Bronchial epithelial cell (primary cell): ENCODE measurements around the gene DYNC2H1. TPM values are rescaled to one million over a fixed set of nuclear protein-coding genes. Genes with fewer than 3 reads are reported as not detected.

Experiments used
- DNase-seq: peaks from one replicate; pipeline ENCODE4 v3.0.0-alpha.2; 2010; ENCODE audit warnings: low read depth
- FAIRE-seq: peaks from 2 replicates; lab custom pipeline; 2011; peaks lifted over from hg19 to GRCh38; lab: Jason Lieb, UNC
- H3K27me3 ChIP-seq: 2 replicates; pipeline ENCODE4 v1.5.1; 2011; ENCODE audit warnings: low read length; ENCODE audit not compliant: control insufficient read depth, insufficient read depth
- H3K36me3 ChIP-seq: 2 replicates; pipeline ENCODE4 v1.5.1; 2011; ENCODE audit warnings: low read length; ENCODE audit not compliant: control insufficient read depth, insufficient read depth
- H3K4me3 ChIP-seq: 2 replicates; pipeline ENCODE4 v1.5.1; 2011; ENCODE audit warnings: mild to moderate bottlenecking, low read depth, low read length, control low read depth
- CTCF ChIP-seq: IDR thresholded peaks from 2 replicates; pipeline ENCODE4 v1.5.1; 2011; ENCODE audit warnings: mild to moderate bottlenecking, moderate library complexity, low read length, control low read depth, inconsistent platforms; ENCODE audit not compliant: insufficient read depth, severe bottlenecking
- total RNA-seq: library from RNA; depleted of rRNA; stranded (reverse); fragments of >200 nt; gene quantifications from 2 replicates; pipeline ENCODE4 v1.2.1, GENCODE V29; 2014

The DYNC2H1 gene
- total RNA-seq, 1 donor from 2014 or later, result 11.6 TPM

DNA sequence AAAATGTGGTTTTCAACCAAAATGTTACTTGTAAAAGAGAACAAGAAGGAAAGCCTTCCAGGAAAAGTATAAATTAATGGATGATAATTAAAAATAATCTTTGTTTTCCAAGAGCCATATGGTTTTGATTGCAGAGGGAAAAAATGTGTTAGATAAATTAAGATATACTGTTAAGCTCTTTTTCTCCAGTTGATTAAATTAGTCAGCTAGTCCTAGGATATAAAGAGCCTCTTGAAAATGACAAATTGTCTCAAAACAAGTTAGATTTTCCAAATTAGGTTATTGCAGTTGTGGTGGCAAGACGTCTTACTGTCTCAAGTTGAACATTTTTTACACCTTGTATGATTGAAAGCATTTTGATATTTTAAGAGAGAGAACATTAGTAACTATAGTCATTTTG is 110.9 kb downstream of the DYNC2H1 start:
- DNase-seq, result no peak
- no peaks in the 10 kb centered on the region for H3K27me3 ChIP-seq
- FAIRE-seq, result no peak
- no peaks in the 10 kb centered on the region for H3K36me3 ChIP-seq
- no peak overlapping the region for H3K4me3 ChIP-seq
- no peak for TF ChIP-seq CTCF

- no peak for DNase-seq
- no peaks in the 10 kb centered on the region for H3K27me3 ChIP-seq
- H3K36me3 ChIP-seq, result no peaks in the 10 kb centered on the region
- H3K4me3 ChIP-seq, result no peak overlapping the region
- TF ChIP-seq CTCF, result no peak
- FAIRE-seq, result no peak
These were observed 113.6 kb downstream of the DYNC2H1 start for GRCh38 chr11:103222806-103223205.

DNA sequence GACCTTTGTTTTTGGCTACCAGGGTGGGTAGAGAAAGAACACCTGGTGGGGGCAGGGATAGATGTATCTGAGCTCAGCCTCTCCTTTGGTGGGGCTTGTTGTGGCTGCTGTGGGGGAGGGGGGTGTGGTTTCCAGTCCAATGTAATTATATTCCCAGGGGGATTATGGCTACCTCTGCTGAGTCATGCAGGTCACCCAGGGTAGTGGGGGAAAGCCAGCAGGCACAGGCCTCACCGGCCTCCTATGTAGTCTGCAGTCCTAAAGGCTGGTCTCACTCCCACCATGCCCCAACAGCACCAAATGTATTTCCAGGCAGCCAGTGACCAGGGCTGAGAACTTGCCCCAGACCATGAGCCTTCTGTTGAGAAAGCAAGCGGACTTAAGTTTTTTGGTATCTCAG is 119.6 kb downstream of the DYNC2H1 start:
- DNase-seq (no peak), FAIRE-seq (no peak)
- H3K36me3 ChIP-seq, result no peaks in the 10 kb centered on the region
- TF ChIP-seq CTCF, result no peak
- no peak overlapping the region for H3K4me3 ChIP-seq
- no peaks in the 10 kb centered on the region for H3K27me3 ChIP-seq

DNA sequence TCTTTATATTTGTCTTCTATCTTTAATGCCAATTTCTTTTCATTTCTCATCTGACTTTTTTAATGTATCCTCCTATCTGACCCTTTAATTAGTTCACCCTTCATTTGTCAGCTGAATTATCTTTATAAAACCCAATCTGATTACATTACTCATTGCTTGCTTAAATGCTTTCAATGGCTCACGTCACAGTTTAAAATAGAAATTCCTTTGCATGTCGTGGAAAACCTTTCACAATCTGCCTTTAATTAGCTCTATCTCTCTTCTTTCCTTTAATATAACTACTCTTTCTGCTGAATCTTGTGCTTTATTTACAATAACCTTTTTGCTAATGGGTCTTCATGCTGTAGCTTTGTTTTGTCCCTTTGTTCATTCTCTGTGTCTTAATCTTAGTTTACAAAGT is 125.7 kb downstream of the DYNC2H1 start:
- DNase-seq (no peak), FAIRE-seq (no peak)
- no peak for TF ChIP-seq CTCF
- H3K27me3 ChIP-seq, result no peaks in the 10 kb centered on the region
- no peak overlapping the region for H3K4me3 ChIP-seq
- no peaks in the 10 kb centered on the region for H3K36me3 ChIP-seq

DNA sequence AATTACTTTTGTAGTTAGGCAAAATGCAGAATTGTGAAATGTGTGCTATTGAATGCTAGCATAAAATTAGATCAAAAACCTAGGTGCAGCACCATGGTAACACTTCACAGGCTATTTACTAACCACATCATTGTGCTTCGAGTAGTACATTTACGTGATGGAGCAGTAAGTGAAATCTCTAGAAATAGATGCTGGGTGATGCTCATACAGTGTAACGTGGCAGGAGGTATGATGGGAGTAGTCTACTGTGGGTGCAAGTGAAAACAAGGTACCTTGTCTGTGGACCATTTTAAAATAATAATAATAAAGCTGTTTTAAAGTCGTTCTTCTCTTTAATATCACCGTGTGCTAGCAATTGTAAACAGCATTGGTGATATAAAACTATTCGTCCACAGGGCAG is 132.3 kb downstream of the DYNC2H1 start:
- H3K27me3 ChIP-seq, result no peaks in the 10 kb centered on the region
- no peak for DNase-seq
- no peak for TF ChIP-seq CTCF
- H3K4me3 ChIP-seq, result no peak overlapping the region
- no peaks in the 10 kb centered on the region for H3K36me3 ChIP-seq
- FAIRE-seq, result no peak

DNA sequence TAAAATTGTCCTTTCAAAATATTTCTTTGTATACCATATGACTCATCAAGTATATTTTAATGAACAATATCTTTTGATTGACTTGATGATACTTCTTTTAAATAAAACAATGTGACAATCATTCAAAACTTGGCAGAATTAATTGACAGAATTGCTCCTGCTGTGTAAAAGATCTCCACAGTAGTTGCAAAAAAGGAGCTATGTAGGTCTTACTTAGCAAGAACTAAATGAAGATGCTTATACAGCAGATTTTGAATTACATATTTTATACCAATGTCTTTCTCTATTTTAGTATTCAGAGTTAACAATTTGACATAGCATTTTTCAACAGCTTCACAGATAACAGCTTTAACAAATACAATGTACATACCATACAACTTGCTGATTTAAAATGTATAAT is 144.9 kb downstream of the DYNC2H1 start:
- no peak for FAIRE-seq
- no peak for DNase-seq
- Histone ChIP-seq H3K4me3 (no peak overlapping the region), H3K27me3 (no peaks in the 10 kb centered on the region), H3K36me3 (no peaks in the 10 kb centered on the region)
- TF ChIP-seq CTCF, result no peak
